ENCODE results near the gene ZNF219.

GRCh38 chr14:21061347-21061668 is 37.1 kb downstream of the ZNF219 start:
- no peak for TF ChIP-seq CTCF (IDR thresholded peaks at IDR 0.05; ENCODE audit: borderline replicate concordance, extremely low read depth, low read length, poor library complexity, severe bottlenecking)
- no peak for TF ChIP-seq EZH2 (IDR thresholded peaks at IDR 0.05; ENCODE audit: borderline replicate concordance, low read depth, low read length, severe bottlenecking)
